ENCODE results near the gene RARS1. TPM values are rescaled to one million over a fixed set of nuclear protein-coding genes. Genes with fewer than 3 reads are reported as not detected.

Gene RARS1
- total RNA-seq (10 to 100 TPM; 73.3 to 83.4 TPM), polyA plus RNA-seq (ENCODE audit: insufficient read depth, low read depth, low replicate concordance) (36.1 TPM)
- long read RNA-seq, donor 1, transcript RARS-201 (15 exons, 2,146 nt), result major isoform, 12 of 70 reads
- long read RNA-seq, donor 1, partial matches to known transcripts, result 55 of 70 reads
- long read RNA-seq, donor 1, other reads (novel, unspliced or antisense), result 0 of 70 reads
- long read RNA-seq, donor 2, partial matches to known transcripts, result 24 of 28 reads
- long read RNA-seq, donor 2, other reads (novel, unspliced or antisense), result 0 of 28 reads

DNA sequence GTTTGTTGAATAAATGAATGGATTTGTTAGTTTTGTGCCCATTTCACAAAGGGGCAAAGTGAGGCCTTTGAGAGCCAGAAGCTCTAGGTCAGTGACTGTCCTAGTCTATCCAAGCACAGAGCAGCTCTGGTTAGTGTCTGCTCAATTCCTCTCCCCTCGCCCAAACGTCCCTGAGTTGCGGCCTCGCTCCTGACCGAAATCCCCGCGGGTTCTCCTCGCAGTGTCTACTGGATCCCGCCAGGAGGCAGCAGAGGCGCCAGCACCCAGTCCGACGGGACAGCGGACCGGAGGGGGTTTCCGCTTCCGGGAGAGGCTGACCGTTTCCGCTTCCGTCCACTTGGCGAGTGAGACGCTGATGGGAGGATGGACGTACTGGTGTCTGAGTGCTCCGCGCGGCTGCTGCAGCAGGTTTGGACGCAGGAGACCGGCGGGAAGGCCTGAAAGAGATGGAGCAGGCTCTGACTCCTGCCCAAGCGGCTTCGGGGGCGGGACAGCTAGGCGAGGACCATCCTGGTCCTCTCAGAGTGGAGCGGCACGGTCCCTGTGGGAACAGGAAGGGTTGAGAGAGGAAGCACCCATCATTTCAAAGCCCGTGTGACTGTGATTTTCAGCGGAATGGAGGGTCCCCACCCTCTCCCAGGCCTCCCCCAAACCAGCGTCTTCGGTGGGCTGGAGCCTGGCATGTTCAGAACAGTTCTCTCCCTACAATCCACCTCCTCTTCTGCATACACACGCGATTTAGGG lies at the start of gene RARS1:
Gene RARS1 (plus strand): TSS at position 336 of the 744 bp plus-strand sequence. CDS start 28 bp downstream, at position 364.
- H3K4me1 ChIP-seq, result peaks cover 9% of the 10 kb centered on the region
- 0 to 2% methylated on average over 33 to 40 of the region's 40 CpGs for WGBS, 2 donors
- peak within 1 kb of the TSS; percentile 87 to 90 for H3K4me3 ChIP-seq
- H3K27ac ChIP-seq, result peak within 1 kb of the TSS; percentile 28 to 76
- TF ChIP-seq POLR2A (IDR thresholded peaks at IDR 0.05) (no peak), CTCF (IDR thresholded peaks at IDR 0.05) (peak; percentile 83 to 95 (median 87))
- no peaks in the 10 kb centered on the region for H3K36me3 ChIP-seq (ENCODE audit: low read depth, missing control alignments)
- no peaks in the 10 kb centered on the region for H3K9me3 ChIP-seq
- intact Hi-C loops (cut with DNase I; ENCODE audit: low total_unique reads), result no loop called here
- H3K27me3 ChIP-seq, result no peaks in the 10 kb centered on the region
- peak; percentile 96 for DNase-seq

DNA sequence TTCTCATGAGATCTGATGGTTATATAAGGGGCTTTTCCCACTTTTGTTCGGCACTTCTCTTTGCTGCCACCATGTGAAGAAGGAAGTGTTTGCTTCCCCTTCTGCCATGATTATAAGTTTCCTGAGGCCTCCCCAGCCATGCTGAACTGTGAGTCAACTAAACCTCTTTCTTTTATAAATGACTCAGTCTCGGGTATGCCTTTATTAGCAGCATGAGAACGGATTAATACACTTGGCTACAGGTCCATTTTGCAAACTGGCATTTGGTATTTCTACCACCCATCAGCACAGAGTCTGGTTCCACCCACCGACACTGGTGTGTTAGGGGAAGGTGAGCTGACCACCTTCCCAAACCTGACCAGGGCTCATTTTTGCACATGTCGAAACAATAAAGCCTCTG lies 47.9 kb upstream of the RARS1 start:
- no peaks in the 10 kb centered on the region for H3K36me3 ChIP-seq (ENCODE audit: low read depth, missing control alignments)
- H3K27me3 ChIP-seq, result no peaks in the 10 kb centered on the region
- H3K4me1 ChIP-seq, result no peaks in the 10 kb centered on the region
- intact Hi-C loops (cut with DNase I; ENCODE audit: low total_unique reads), result no loop called here
- DNase-seq, result no peak
- no peak overlapping the region for H3K4me3 ChIP-seq
- no peak for TF ChIP-seq POLR2A (IDR thresholded peaks at IDR 0.05)
- TF ChIP-seq CTCF (IDR thresholded peaks at IDR 0.05), result no peak
- no peak overlapping the region for H3K27ac ChIP-seq
- H3K9me3 ChIP-seq, result no peaks in the 10 kb centered on the region
- WGBS, 2 donors, result 80 to 82% methylated on average over 5 of the region's 5 CpGs

DNA sequence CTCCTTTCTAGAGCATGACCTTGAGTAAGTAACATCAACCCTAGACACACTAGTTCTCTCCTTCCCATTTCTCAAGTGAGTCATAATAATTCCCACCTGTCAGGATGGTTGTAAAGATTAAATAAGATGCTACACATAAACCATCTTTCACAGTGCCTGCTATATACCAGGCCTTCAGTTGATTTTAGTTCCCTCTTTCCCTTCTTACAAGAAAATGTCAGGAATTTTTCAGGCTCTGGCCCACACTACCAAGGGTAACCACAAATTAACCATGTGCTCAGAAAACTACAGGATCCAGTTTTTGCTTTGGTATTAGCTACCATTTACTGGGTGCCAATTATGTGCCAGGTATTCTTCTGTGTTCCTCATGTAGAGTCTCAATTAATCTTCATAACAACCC lies 42.7 kb upstream of the RARS1 start:
- H3K27me3 ChIP-seq, result no peaks in the 10 kb centered on the region
- intact Hi-C loops (cut with DNase I; ENCODE audit: low total_unique reads), result no loop called here
- DNase-seq, result no peak
- no peaks in the 10 kb centered on the region for H3K9me3 ChIP-seq
- no peak overlapping the region for H3K4me3 ChIP-seq
- H3K36me3 ChIP-seq (ENCODE audit: low read depth, missing control alignments), result no peaks in the 10 kb centered on the region
- H3K27ac ChIP-seq, result no peak overlapping the region
- H3K4me1 ChIP-seq, result no peaks in the 10 kb centered on the region
- TF ChIP-seq POLR2A (IDR thresholded peaks at IDR 0.05) (no peak), CTCF (IDR thresholded peaks at IDR 0.05) (no peak)

GRCh38 chr5:168443950-168444700 lies 42.1 kb upstream of the RARS1 start:
- WGBS, 2 donors, result 90 to 92% methylated on average over 4 of the region's 4 CpGs
- H3K27ac ChIP-seq, result no peak overlapping the region
- no peak for DNase-seq
- H3K27me3 ChIP-seq, result no peaks in the 10 kb centered on the region
- H3K4me3 ChIP-seq, result no peak overlapping the region
- no peaks in the 10 kb centered on the region for H3K9me3 ChIP-seq
- no peaks in the 10 kb centered on the region for H3K36me3 ChIP-seq (ENCODE audit: low read depth, missing control alignments)
- TF ChIP-seq CTCF (IDR thresholded peaks at IDR 0.05) (no peak), POLR2A (IDR thresholded peaks at IDR 0.05) (no peak)
- intact Hi-C loops (cut with DNase I; ENCODE audit: low total_unique reads), result no loop called here
- no peaks in the 10 kb centered on the region for H3K4me1 ChIP-seq

All from testis (tissue), 5 donors.